Measurements from ENCODE around the gene SLC2A13.

DNA sequence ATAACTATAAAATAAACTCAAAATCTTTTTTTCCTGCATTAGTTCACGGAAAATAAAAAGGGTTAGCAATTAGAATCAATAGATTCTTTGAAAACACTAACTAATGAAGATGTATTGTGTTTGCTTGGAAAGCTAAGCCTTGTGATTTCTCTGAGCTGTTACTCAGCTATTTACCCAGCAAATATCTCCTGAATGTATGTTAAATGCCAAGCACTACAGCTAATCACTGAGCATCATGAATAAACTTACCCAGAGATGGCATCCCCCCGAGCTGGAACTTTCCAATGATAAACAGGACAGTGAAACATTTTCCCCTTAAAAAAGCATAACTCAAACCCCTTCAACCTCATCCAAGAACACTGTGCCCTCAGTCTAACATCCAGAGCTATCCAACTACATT is 71.2 kb downstream of the SLC2A13 start:
- TF ChIP-seq, protein P1, sequence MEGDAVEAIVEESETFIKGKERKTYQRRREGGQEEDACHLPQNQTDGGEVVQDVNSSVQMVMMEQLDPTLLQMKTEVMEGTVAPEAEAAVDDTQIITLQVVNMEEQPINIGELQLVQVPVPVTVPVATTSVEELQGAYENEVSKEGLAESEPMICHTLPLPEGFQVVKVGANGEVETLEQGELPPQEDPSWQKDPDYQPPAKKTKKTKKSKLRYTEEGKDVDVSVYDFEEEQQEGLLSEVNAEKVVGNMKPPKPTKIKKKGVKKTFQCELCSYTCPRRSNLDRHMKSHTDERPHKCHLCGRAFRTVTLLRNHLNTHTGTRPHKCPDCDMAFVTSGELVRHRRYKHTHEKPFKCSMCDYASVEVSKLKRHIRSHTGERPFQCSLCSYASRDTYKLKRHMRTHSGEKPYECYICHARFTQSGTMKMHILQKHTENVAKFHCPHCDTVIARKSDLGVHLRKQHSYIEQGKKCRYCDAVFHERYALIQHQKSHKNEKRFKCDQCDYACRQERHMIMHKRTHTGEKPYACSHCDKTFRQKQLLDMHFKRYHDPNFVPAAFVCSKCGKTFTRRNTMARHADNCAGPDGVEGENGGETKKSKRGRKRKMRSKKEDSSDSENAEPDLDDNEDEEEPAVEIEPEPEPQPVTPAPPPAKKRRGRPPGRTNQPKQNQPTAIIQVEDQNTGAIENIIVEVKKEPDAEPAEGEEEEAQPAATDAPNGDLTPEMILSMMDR (IDR thresholded peaks at IDR 0.05): no peak
- TF ChIP-seq POLR2A (IDR thresholded peaks at IDR 0.05): no peak

Data from lower leg skin (tissue), 3 donors.